ENCODE results near the gene CARNS1. TPM values are rescaled to one million over a fixed set of nuclear protein-coding genes. Genes with fewer than 3 reads are reported as not detected.
"Not testable (repeated sequence)": the region's sequence is repeated elsewhere in the genome, so short reads cannot be mapped to it uniquely, and the experiment has no call there.

Gene CARNS1
- total RNA-seq, 1 donor from 2014 or later: under 0.01 TPM

DNA sequence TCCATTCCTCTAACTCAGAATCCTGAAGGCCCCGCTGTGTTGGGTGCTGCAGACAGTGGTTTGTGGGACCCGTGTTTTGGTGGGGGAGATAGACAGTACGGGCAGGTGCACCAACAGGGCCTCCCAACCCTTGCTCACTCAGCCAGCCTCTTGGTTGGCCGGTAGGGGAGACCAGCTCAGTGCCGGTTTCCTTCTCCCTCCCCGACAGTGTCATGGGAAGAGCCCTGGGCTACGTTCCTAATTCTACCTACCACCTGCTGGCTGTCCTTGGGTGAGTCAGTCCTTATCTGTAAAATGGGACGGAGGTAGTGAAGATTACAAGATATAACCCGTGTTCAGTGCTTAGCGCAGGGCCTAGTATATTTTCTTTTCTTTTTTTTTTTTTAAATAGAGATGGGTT, 47.7 kb downstream of the CARNS1 start:
- no peak for DNase-seq (ENCODE audit: low spot score in 2 of 2)
- no peak for FAIRE-seq

DNA sequence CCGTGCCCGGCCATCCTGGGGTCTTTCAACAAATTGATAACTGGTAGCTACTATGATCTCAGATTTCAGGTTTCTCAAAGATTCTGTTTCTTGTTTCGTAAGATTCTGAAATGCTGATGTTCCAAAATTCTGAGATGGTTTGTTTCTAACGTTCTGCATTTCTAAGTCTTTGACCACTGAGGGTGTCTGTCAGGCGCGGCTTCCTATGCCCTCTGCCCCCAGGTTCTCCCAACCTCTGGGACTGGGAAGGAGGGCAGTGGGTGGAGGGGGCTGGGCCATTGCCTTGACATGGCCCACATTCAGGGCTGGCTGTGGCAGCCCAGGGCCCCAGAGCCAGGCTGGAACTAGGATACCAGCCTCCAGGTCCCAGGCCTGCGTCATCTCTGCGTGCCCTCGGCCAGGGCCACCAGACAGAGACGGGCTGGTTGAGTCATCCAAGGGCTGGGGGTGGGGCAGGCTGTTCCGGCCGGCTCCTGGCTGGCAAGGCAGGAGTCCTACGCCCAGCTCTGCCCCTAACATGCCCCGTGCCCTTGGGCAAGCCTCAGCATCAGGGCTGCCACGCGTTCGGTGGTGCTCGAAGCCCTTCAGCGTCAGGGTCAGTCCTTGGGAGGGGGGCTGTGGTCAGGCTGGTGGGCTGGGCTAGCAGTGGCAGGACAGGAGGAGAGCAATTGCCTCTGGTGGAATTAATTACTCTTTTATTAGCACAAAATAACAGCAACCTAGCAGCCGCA, 48.4 kb downstream of the CARNS1 start:
- FAIRE-seq: no peak
- no peak for DNase-seq (ENCODE audit: low spot score in 2 of 2)

DNA sequence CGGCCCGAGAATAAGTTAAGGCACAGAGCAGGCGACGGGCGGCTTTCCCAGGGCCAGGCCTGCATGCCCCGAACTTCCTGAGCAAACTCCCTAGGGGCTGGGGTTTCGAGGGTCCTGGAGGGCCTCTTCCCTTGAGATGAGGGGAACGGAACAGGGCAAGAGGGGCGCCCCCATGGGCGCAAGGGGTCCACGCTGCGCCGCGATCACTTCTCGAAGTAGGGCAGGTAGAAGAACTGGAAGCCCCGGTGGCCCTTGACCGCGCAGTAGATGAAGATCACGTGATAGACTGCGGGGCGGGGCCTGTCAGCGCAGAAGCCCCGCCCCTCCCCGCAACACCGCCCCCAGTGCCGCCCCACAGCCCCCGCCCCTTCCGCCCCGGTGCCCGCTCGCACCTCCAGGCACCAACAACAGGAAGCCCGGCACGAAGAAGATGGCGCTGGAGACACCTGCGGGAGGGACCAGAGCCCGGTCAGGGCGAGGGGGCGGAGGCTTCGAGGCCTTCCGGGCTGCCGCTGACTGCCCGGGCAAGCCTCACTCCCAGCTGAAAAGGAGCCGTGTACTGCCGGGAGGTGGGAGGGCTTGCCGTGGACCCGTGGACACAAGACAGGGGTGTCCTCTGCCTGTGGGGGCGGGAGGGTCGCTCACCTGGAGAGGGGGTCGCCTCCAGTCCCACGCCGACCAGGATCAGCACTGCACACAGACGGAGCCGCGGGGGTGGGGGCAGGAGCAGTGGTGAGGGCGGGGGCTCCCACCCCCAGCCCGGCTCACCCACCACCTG, 49.1 kb downstream of the CARNS1 start:
- DNase-seq (ENCODE audit: low spot score in 2 of 2): peak; percentile 84 to 92
- no peak for FAIRE-seq

DNA sequence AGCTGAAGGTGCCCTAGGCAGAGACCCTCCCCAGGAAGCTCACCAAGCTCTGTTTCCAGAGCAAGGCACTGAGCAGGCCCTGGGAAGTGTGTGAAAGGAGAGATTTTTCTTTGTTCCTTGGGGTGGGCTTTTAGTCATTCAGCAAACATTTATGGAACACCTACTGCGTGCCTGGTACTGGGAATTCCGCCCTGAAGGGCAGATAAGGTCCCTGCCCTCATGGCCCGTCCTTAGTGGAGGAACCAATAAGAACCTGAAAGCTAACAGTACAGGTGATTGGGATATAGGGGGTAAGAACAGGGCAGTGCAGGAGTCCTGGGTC, 49.7 kb downstream of the CARNS1 start:
- DNase-seq (ENCODE audit: low spot score in 2 of 2): no peak
- no peak for FAIRE-seq

DNA sequence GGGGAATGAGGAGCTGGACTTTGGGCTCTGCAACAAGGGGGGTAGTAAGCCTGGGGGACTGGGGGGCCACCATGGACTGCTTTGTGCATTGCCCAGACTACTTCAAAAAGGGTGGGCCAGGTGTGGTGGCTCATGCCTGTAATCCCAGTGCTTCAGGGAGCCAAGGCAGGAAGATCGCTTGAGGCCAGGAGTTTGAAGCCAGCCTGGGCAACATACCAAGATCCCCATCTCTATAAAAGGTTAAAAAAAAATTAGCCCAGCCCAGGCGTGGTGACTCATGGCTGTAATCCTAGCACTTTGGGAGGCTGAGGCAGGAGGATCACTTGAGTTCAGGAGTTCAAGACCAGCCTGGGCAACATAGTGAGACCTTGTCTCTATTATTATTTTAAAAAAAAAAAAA, 50.1 kb downstream of the CARNS1 start:
- FAIRE-seq; DNase-seq (ENCODE audit: low spot score in 2 of 2): not testable (repeated sequence)

DNA sequence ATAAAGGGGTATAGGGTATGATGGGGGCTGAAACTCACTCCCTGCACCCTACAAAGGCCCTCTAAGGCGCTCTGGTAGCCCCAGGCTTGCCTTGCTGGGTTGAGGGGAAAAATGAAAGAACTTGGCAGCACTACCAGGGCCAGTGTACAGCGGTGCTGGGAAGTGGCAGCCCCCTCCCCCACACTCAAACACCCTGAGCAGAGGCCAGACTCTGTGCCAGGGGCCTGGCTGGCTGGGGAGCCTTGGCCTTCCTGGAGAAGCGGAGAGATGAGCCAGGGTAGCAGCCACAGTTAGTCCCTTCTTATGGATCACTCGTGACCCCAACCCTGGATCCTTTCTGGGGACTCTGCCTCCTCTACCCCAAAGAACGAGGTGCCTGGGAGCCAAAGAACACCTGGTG, 50.9 kb downstream of the CARNS1 start:
- no peak for FAIRE-seq
- no peak for DNase-seq (ENCODE audit: low spot score in 2 of 2)

DNA sequence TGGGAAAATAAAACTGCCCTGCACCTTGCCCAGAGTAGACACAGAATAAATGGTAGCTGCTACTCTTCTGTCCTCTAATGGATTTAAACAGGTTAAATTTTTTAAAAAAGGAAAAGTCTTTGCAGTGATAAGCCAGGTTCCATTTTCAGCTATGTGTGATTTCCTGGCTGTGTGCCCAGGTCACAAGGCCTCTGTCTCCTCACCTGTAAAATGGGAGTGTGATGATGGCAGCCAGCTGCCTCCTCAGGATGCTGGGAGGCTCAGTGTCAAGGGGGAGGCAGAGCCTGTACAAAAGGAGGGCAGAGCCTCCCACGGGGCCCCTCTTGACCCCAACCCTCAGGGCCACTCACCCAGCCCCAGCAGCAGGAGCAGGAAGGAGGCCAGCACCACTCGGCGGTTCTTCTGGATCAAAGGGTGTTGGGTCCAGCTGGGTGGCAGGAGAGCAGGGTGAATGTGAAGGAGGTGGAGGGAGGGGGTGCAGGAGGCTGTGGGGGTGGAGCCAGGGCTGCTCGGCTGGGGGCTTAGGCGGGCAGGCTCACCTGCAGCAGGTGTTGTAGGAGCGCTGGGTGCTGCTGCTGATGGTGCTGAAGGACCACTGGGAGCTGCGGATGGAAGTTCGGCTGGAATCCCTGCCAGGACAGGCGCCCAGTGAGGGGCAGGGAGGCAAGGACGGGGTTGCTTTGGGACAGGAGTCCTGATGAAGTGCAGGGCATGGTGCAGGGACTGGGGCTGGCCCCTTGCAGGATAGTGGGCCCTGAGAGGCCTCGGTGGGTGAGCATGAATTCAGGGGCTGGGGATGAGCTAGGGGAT, 51.7 kb downstream of the CARNS1 start:
- FAIRE-seq: no peak
- DNase-seq (ENCODE audit: low spot score in 2 of 2): no peak

DNA sequence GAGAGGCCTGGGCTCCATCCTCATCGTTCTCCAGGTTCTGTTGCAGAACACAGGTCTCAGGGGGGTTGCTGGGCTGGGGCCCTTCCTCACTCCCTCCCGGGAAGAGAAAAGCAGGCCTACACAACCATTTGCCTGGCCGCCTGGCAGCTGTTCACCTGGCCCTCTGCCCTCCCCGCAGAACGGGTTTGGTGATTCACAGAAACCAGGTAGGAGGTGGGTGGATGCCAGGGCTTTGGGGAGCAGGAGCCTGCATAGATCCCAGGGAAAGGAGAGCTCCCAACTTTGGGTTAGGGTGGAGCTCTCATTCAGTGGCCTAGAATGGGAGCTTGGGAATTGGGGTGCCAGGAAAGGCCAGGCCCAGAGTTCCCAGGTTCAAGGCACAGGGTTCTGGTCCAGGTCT, 52.6 kb downstream of the CARNS1 start:
- no peak for DNase-seq (ENCODE audit: low spot score in 2 of 2)
- FAIRE-seq: no peak

DNA sequence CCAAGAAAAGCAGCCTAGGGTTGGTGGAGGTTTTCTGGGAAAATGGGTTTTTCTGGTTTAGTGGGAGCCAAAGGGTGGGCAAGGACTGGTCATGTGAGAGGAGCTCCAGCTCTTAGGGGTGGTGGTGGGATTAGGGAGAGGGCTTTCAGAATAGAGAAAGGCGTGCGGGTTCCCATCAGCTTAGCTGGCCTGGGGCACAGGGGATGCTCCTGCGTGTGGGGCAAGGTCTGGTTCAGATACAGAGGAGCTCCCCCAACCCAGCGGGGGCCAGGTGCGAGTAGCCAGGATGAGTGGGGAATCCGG, 52.9 kb downstream of the CARNS1 start:
- FAIRE-seq: no peak
- DNase-seq (ENCODE audit: low spot score in 2 of 2): no peak

DNA sequence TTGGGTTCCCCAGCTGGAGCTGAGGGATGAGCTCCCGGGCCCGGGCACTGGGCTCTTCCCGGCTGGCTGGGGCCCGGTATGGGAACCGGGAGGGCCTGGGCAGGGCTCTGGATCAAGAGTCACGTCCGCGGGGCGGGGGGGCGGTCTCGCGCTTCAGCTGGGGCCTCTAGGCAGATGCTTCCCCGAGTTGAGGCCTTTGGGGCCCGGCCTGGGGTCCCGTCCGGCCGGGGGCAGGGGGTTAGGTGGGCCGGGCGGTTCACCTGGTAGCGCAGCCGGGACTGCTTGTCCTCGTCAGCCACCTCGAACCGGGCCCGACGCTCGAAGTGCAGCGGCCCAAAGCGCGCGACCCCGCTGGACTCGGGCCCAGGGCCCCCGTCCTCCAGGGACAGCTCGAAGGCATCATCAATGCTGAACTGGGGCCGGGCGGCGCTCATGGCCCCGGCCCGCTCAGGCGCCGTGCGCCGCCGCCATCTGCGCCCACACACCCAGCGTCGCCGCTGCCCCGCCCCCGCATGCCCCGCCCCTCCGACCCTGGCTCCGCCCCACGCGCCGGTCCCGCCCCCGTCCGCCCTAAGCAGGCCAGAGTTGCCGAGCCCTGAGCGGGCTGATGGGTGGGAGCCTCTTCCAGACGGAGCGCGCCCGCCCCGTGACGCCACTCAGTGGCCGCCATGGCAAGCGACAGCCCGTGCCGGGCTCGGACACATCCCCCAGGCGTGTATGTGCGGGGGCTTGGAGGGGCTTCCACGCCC, 53.5 kb downstream of the CARNS1 start, which contains the start of gene TMEM134:
TSS of gene TMEM134 (minus strand) at position 493 of the 749 bp plus-strand sequence. CDS start at position 434, 59 bp downstream.
- FAIRE-seq: no peak

DNA sequence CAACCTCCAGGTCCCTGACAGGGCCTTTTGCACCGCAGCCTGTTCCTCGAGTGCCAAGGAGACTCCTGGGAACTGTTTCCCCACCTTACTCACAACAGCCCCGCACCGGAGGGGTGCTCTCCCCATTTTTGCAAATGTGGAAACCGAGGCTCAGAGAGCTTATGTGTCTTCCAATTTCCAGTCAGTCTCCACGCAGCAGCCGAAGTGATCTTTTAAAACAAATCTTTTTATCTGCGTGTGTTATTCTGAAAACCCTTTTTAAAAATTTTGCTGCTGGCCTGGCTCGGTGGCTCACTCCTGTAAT, 54.0 kb downstream of the CARNS1 start:
- DNase-seq (ENCODE audit: low spot score in 2 of 2) (no peak), FAIRE-seq (no peak)

More for the DNA sequence above, 53.5 kb downstream of the CARNS1 start, which contains the start of gene TMEM134:
- DNase-seq (ENCODE audit: low spot score in 2 of 2): peak; percentile 96 to 97

DNA sequence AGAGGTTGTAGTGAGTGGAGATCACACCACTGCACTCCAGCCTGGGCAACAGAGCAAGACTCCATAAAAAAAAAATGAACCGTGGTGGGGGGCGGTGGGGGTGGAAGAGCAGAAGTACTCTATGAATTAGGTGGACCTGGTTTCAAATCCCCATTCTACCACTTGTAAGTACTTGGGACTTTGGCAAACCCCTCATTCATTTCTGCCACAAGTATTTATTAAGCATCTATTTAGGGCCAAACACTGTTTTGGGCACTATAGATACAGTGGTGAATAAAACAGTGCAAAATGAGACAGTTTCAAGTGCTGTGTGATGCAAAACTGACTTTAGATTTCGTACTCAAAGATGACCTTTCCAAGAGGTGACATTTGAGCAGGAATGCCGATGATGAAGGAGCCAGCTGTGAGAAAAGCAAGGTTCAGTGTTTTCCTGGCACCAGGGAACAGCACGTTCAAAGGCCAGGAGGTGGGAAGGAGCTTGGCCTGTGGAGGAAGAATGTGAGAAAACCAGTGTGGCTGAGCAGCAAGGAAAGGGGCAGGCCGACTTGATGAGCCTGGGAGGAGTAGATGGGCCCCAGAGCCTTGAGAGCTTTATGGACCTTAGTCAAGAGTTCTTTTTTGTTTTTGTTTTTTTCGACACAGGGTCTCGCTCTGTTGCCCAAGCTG, 55.0 kb downstream of the CARNS1 start:
- DNase-seq (ENCODE audit: low spot score in 2 of 2): no peak
- no peak for FAIRE-seq

DNA sequence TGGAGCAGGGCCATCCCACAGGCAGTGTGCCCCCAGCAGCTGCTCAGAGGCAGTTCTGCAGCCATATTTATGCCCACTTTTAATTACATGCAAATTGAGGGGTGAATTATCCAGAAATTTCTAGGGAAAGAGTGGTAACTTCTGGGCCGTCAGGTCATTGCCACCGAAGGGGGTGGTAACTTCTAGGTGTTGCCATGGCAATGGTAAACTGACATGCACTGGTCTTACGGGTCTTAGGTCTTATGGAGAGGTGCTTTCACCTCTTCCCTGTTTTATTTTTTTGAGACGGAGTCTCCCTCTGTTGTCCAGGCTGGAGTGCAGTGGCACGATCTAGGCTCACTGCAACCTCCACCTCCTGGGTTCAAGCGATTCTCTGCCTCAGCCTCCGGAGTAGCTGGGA, 57.4 kb downstream of the CARNS1 start:
- DNase-seq (ENCODE audit: low spot score in 2 of 2) (no peak), FAIRE-seq (no peak)

Small RNA genes lying within 50 kb of the gene (small RNA-seq; reads per million reads assigned to genes)
- gene RNU6-1238P: not detected

Other genes starting within 250 kb of the CARNS1 start
- gene GRK2, start 149.2 kb upstream of the CARNS1 start, total RNA-seq: 46.9 TPM
- gene ANKRD13D, start 126.4 kb upstream of the CARNS1 start, total RNA-seq: 55.8 TPM
- 2.0 TPM for gene SSH3, start 112.1 kb upstream of the CARNS1 start, total RNA-seq
- gene POLD4, start 62.1 kb upstream of the CARNS1 start, total RNA-seq: 3.7 TPM
- gene CLCF1, start 42.1 kb upstream of the CARNS1 start, total RNA-seq: under 0.01 TPM
- 11.8 TPM for gene RAD9A, start 23.7 kb upstream of the CARNS1 start, total RNA-seq
- 69.3 TPM for gene PPP1CA, start 13.8 kb upstream of the CARNS1 start, total RNA-seq
- gene TBC1D10C, start 11.6 kb upstream of the CARNS1 start, total RNA-seq: not detected
- gene RPS6KB2, start 12.8 kb downstream of the CARNS1 start, total RNA-seq: 15.1 TPM
- not detected for gene PTPRCAP, start 22.0 kb downstream of the CARNS1 start, total RNA-seq
- 24.1 TPM for gene CORO1B, start 27.8 kb downstream of the CARNS1 start, total RNA-seq
- not detected for gene GPR152, start 37.1 kb downstream of the CARNS1 start, total RNA-seq
- gene CABP4, start 39.7 kb downstream of the CARNS1 start, total RNA-seq: not detected
- gene TMEM134, start 53.6 kb downstream of the CARNS1 start, total RNA-seq: 17.5 TPM
- 89.3 TPM for gene AIP, start 67.3 kb downstream of the CARNS1 start, total RNA-seq
- 32.6 TPM for gene PITPNM1, start 89.7 kb downstream of the CARNS1 start, total RNA-seq
- 4.9 TPM for gene CDK2AP2, start 92.5 kb downstream of the CARNS1 start, total RNA-seq
- gene CABP2, start 107.8 kb downstream of the CARNS1 start, total RNA-seq: not detected
- 206 TPM for gene GSTP1, start 168.1 kb downstream of the CARNS1 start, total RNA-seq
- gene NDUFV1, start 191.3 kb downstream of the CARNS1 start, total RNA-seq: 182 TPM
- 1.2 TPM for gene NUDT8, start 214.3 kb downstream of the CARNS1 start, total RNA-seq
- not detected for gene TBX10, start 224.1 kb downstream of the CARNS1 start, total RNA-seq
- gene ACY3, start 235.1 kb downstream of the CARNS1 start, total RNA-seq: not detected

Measured in frontal cortex (tissue), 4 donors.